GM12801 (cell line): ENCODE data around the gene NHLRC3.

Experiments used
- CTCF ChIP-seq: IDR thresholded peaks from one replicate; pipeline ENCODE4 v1.5.1; 2011; ENCODE audit warnings: control low read depth; ENCODE audit not compliant: insufficient read length; ENCODE audit errors: extremely low read depth

The NHLRC3 gene

GRCh38 chr13:39037880-39038568 is at the start of gene NHLRC3, which contains the start of gene PROSER1:
Gene NHLRC3 (plus strand): TSS chr13:39038456. CDS start chr13:39038640, 184 bp downstream.
Gene PROSER1 (minus strand): TSS chr13:39038089. CDS start chr13:39037242, 847 bp downstream.
- TF ChIP-seq CTCF = no peak

- no peak for TF ChIP-seq CTCF
These were observed 47.6 kb upstream of the NHLRC3 start, which contains the start of gene STOML3 for GRCh38 chr13:38990693-38991092. Gene STOML3 (minus strand): TSS chr13:38990831. CDS start chr13:38990721, 110 bp downstream.

- TF ChIP-seq CTCF = no peak
These were observed 44.9 kb upstream of the NHLRC3 start for GRCh38 chr13:38993381-38993780.

- no peak for TF ChIP-seq CTCF
These were observed 39.5 kb upstream of the NHLRC3 start for GRCh38 chr13:38998739-38999138.

GRCh38 chr13:39012608-39013007 is 25.6 kb upstream of the NHLRC3 start:
- no peak for TF ChIP-seq CTCF

- no peak for TF ChIP-seq CTCF
These were observed 24.8 kb upstream of the NHLRC3 start for GRCh38 chr13:39013462-39013861.

GRCh38 chr13:39016087-39016486 is 22.2 kb upstream of the NHLRC3 start:
- no peak for TF ChIP-seq CTCF
